ENCODE data around the gene TUT7. TPM values are rescaled to one million over a fixed set of nuclear protein-coding genes. Genes with fewer than 3 reads are reported as not detected.
"Not testable (repeated sequence)": the region's sequence is repeated elsewhere in the genome, so short reads cannot be mapped to it uniquely, and the experiment has no call there.

The TUT7 gene
- total RNA-seq, 1 donor from 2014 or later = 28.5 TPM

GRCh38 chr9:86301686-86302085, 52.5 kb downstream of the TUT7 start:
- H3K9me3 ChIP-seq (ENCODE audit: low read depth) = no peaks in the 10 kb centered on the region
- TF ChIP-seq EZH2phosphoT487 (IDR thresholded peaks at IDR 0.05) = no peak
- TF ChIP-seq CTCF (IDR thresholded peaks at IDR 0.05) = no peak
- no peak for TF ChIP-seq EZH2 (IDR thresholded peaks at IDR 0.05)
- H3K4me1 ChIP-seq = peaks cover 13% of the 10 kb centered on the region
- Mint-ChIP-seq H3K9me3 (no peaks in the 10 kb centered on the region), H3K27me3 (ENCODE audit: insufficient read depth, low read depth) (peaks cover 2% of the 10 kb centered on the region), H3K4me3 (no peak overlapping the region), H3K27ac (no peak overlapping the region), H3K36me3 (peaks cover 28% of the 10 kb centered on the region), H3K4me1 (peaks cover 6% of the 10 kb centered on the region)
- no peak overlapping the region for H2AFZ ChIP-seq (replicated peaks)
- no peaks in the 10 kb centered on the region for H3K79me2 ChIP-seq (ENCODE audit: low read depth)
- DNase-seq (ENCODE audit: low spot score) = no peak
- no peak overlapping the region for H3K4me2 ChIP-seq
- no peak overlapping the region for H3K4me3 ChIP-seq
- no peak overlapping the region for H3K9ac ChIP-seq
- H3K27me3 ChIP-seq = no peaks in the 10 kb centered on the region
- no peak overlapping the region for H3K27ac ChIP-seq
- peaks cover 5% of the 10 kb centered on the region for H3F3A ChIP-seq (ENCODE audit: low read depth)
- peaks cover 8% of the 10 kb centered on the region for H3K36me3 ChIP-seq
- H4K20me1 ChIP-seq (ENCODE audit: low read depth) = peaks cover 3% of the 10 kb centered on the region

- Mint-ChIP-seq H3K27me3 (ENCODE audit: insufficient read depth, low read depth) (no peaks in the 10 kb centered on the region), H3K27ac (no peak overlapping the region), H3K4me1 (peaks cover 6% of the 10 kb centered on the region), H3K4me3 (no peak overlapping the region), H3K9me3 (no peaks in the 10 kb centered on the region), H3K36me3 (peaks cover 23% of the 10 kb centered on the region)
- Histone ChIP-seq H3K79me2 (ENCODE audit: low read depth) (no peaks in the 10 kb centered on the region), H3K9ac (no peak overlapping the region), H3K4me2 (no peak overlapping the region), H4K20me1 (ENCODE audit: low read depth) (peaks cover 3% of the 10 kb centered on the region), H3K9me3 (ENCODE audit: low read depth) (no peaks in the 10 kb centered on the region), H3F3A (ENCODE audit: low read depth) (peaks cover 5% of the 10 kb centered on the region), H3K4me3 (no peak overlapping the region), H3K27me3 (no peaks in the 10 kb centered on the region), H2AFZ (replicated peaks) (no peak overlapping the region), H3K36me3 (peaks cover 8% of the 10 kb centered on the region), H3K27ac (no peak overlapping the region), H3K4me1 (peaks cover 13% of the 10 kb centered on the region)
- no peak for TF ChIP-seq CTCF (IDR thresholded peaks at IDR 0.05)
- TF ChIP-seq EZH2 (IDR thresholded peaks at IDR 0.05) = no peak
- no peak for DNase-seq (ENCODE audit: low spot score)
These were observed 53.5 kb downstream of the TUT7 start for GRCh38 chr9:86300701-86301100.

GRCh38 chr9:86298873-86299272, 55.3 kb downstream of the TUT7 start:
- Histone ChIP-seq H3K9ac (no peak overlapping the region), H3K36me3 (peaks cover 8% of the 10 kb centered on the region), H3K27ac (no peak overlapping the region), H3K79me2 (ENCODE audit: low read depth) (no peaks in the 10 kb centered on the region), H3K27me3 (no peaks in the 10 kb centered on the region), H3K4me1 (peaks cover 7% of the 10 kb centered on the region), H3K4me3 (no peak overlapping the region), H3K9me3 (ENCODE audit: low read depth) (no peaks in the 10 kb centered on the region), H3K4me2 (no peak overlapping the region), H3F3A (ENCODE audit: low read depth) (peaks cover 3% of the 10 kb centered on the region), H4K20me1 (ENCODE audit: low read depth) (peaks cover 3% of the 10 kb centered on the region), H2AFZ (replicated peaks) (no peak overlapping the region)
- TF ChIP-seq EZH2phosphoT487 (IDR thresholded peaks at IDR 0.05) = no peak
- TF ChIP-seq EZH2 (IDR thresholded peaks at IDR 0.05) = no peak
- TF ChIP-seq CTCF (IDR thresholded peaks at IDR 0.05) = no peak
- H3K9me3 Mint-ChIP-seq = no peaks in the 10 kb centered on the region
- DNase-seq (ENCODE audit: low spot score) = no peak
- peaks cover 6% of the 10 kb centered on the region for H3K4me1 Mint-ChIP-seq
- H3K27ac Mint-ChIP-seq = no peak overlapping the region
- peaks cover under 1% of the 10 kb centered on the region for H3K27me3 Mint-ChIP-seq (ENCODE audit: insufficient read depth, low read depth)
- peaks cover 21% of the 10 kb centered on the region for H3K36me3 Mint-ChIP-seq
- no peak overlapping the region for H3K4me3 Mint-ChIP-seq

GRCh38 chr9:86290341-86290740, 63.9 kb downstream of the TUT7 start:
- not testable (repeated sequence) for H3K36me3 ChIP-seq; H3K36me3 Mint-ChIP-seq; H3K79me2 ChIP-seq (ENCODE audit: low read depth); H3K27me3 ChIP-seq; H3K4me3 ChIP-seq; H2AFZ ChIP-seq (replicated peaks); DNase-seq (ENCODE audit: low spot score); H3K4me3 Mint-ChIP-seq; H3F3A ChIP-seq (ENCODE audit: low read depth); H3K9me3 Mint-ChIP-seq; H3K9me3 ChIP-seq (ENCODE audit: low read depth); H3K9ac ChIP-seq; H3K4me2 ChIP-seq; H4K20me1 ChIP-seq (ENCODE audit: low read depth); H3K27ac ChIP-seq; H3K27me3 Mint-ChIP-seq (ENCODE audit: insufficient read depth, low read depth); H3K27ac Mint-ChIP-seq
- H3K4me1 ChIP-seq = peaks cover 26% of the 10 kb centered on the region
- H3K4me1 Mint-ChIP-seq = peaks cover 34% of the 10 kb centered on the region
